Measurements from ENCODE around the gene TOE1.
A peak's percentile ranks its signal among the peaks of the same experiment; 100 is the strongest.

Gene TOE1

GRCh38 chr1:45304311-45305081 is 35.5 kb upstream of the TOE1 start:
- H3K79me2 ChIP-seq (ENCODE audit: insufficient read depth, low read length): no peaks in the 10 kb centered on the region
- no peaks in the 10 kb centered on the region for H3F3A ChIP-seq (ENCODE audit: insufficient read depth, low read length)
- H3K9me2 ChIP-seq (ENCODE audit: low read depth, low read length): no peaks in the 10 kb centered on the region
- H4K20me1 ChIP-seq (ENCODE audit: insufficient read depth, low read length): no peaks in the 10 kb centered on the region
- H3K4me1 ChIP-seq (ENCODE audit: insufficient read depth, low read length, severe bottlenecking): peaks cover 40% of the 10 kb centered on the region
- no peaks in the 10 kb centered on the region for H3K9me3 ChIP-seq (ENCODE audit: low read length)
- no peaks in the 10 kb centered on the region for H3K36me3 ChIP-seq (ENCODE audit: insufficient read depth, low read length)
- H3K27ac ChIP-seq (ENCODE audit: low read depth, low read length, poor library complexity, severe bottlenecking): peak overlapping the region; percentile 69
- H3K27me3 ChIP-seq (ENCODE audit: insufficient read depth, low read length): no peaks in the 10 kb centered on the region
- peak overlapping the region; percentile 76 for H3K4me2 ChIP-seq (ENCODE audit: low read length)
- H3K9ac ChIP-seq (ENCODE audit: low read length): peak overlapping the region; percentile 76
- H3K4me3 ChIP-seq (ENCODE audit: low read depth, low read length, poor library complexity, severe bottlenecking): peak overlapping the region; percentile 71
- no peak for TF ChIP-seq EZH2 (IDR thresholded peaks at IDR 0.05; ENCODE audit: borderline replicate concordance, low read length)
- TF ChIP-seq CTCF (IDR thresholded peaks at IDR 0.05; ENCODE audit: low read length): no peak
- no peak overlapping the region for H2AFZ ChIP-seq (ENCODE audit: low read length)

GRCh38 chr1:45305231-45305630 is 34.7 kb upstream of the TOE1 start:
- H3K4me2 ChIP-seq (ENCODE audit: low read length): no peak overlapping the region

GRCh38 chr1:45306319-45306718 is 33.7 kb upstream of the TOE1 start:
- peak overlapping the region; percentile 9 for H3K4me3 ChIP-seq (ENCODE audit: low read depth, low read length, poor library complexity, severe bottlenecking)
- peaks cover 40% of the 10 kb centered on the region for H3K4me1 ChIP-seq (ENCODE audit: insufficient read depth, low read length, severe bottlenecking)
- H3K27me3 ChIP-seq (ENCODE audit: insufficient read depth, low read length): no peaks in the 10 kb centered on the region
- TF ChIP-seq EZH2 (IDR thresholded peaks at IDR 0.05; ENCODE audit: borderline replicate concordance, low read length): no peak
- TF ChIP-seq CTCF (IDR thresholded peaks at IDR 0.05; ENCODE audit: low read length): no peak
- H3F3A ChIP-seq (ENCODE audit: insufficient read depth, low read length): no peaks in the 10 kb centered on the region
- no peaks in the 10 kb centered on the region for H4K20me1 ChIP-seq (ENCODE audit: insufficient read depth, low read length)
- no peaks in the 10 kb centered on the region for H3K79me2 ChIP-seq (ENCODE audit: insufficient read depth, low read length)
- H3K4me2 ChIP-seq (ENCODE audit: low read length): peak overlapping the region; percentile 46
- no peak overlapping the region; the same call in 1 of the 2 replicates for H2AFZ ChIP-seq (ENCODE audit: low read length)
- H3K36me3 ChIP-seq (ENCODE audit: insufficient read depth, low read length): no peaks in the 10 kb centered on the region
- H3K9ac ChIP-seq (ENCODE audit: low read length): peak overlapping the region; percentile 22
- no peaks in the 10 kb centered on the region for H3K9me3 ChIP-seq (ENCODE audit: low read length)
- H3K27ac ChIP-seq (ENCODE audit: low read depth, low read length, poor library complexity, severe bottlenecking): peak overlapping the region; percentile 69
- no peaks in the 10 kb centered on the region for H3K9me2 ChIP-seq (ENCODE audit: low read depth, low read length)

More at GRCh38 chr1:45305231-45305630, 34.7 kb upstream of the TOE1 start:
- H3K27me3 ChIP-seq (ENCODE audit: insufficient read depth, low read length): no peaks in the 10 kb centered on the region
- H3F3A ChIP-seq (ENCODE audit: insufficient read depth, low read length): no peaks in the 10 kb centered on the region
- no peak for TF ChIP-seq CTCF (IDR thresholded peaks at IDR 0.05; ENCODE audit: low read length)
- TF ChIP-seq EZH2 (IDR thresholded peaks at IDR 0.05; ENCODE audit: borderline replicate concordance, low read length): no peak
- no peaks in the 10 kb centered on the region for H3K36me3 ChIP-seq (ENCODE audit: insufficient read depth, low read length)
- H4K20me1 ChIP-seq (ENCODE audit: insufficient read depth, low read length): no peaks in the 10 kb centered on the region
- no peaks in the 10 kb centered on the region for H3K9me3 ChIP-seq (ENCODE audit: low read length)
- peaks cover 40% of the 10 kb centered on the region for H3K4me1 ChIP-seq (ENCODE audit: insufficient read depth, low read length, severe bottlenecking)
- H3K79me2 ChIP-seq (ENCODE audit: insufficient read depth, low read length): no peaks in the 10 kb centered on the region
- H3K9ac ChIP-seq (ENCODE audit: low read length): no peak overlapping the region
- H3K27ac ChIP-seq (ENCODE audit: low read depth, low read length, poor library complexity, severe bottlenecking): peak overlapping the region; percentile 69
- no peaks in the 10 kb centered on the region for H3K9me2 ChIP-seq (ENCODE audit: low read depth, low read length)
- H2AFZ ChIP-seq (ENCODE audit: low read length): no peak overlapping the region
- H3K4me3 ChIP-seq (ENCODE audit: low read depth, low read length, poor library complexity, severe bottlenecking): no peak overlapping the region

Measured in OCI-LY1 (cell line).